ENCODE results near the gene UPB1. TPM values are rescaled to one million over a fixed set of nuclear protein-coding genes. Genes with fewer than 3 reads are reported as not detected.
A peak's percentile ranks its signal among the peaks of the same experiment; 100 is the strongest.

UPB1 gene
- total and polyA plus RNA-seq, 10 of the 15 experiments (the other 5 are each of a cell fraction or from before 2014, with no cell fraction given): 0.89 to 20.5 (median 3.1) TPM

DNA sequence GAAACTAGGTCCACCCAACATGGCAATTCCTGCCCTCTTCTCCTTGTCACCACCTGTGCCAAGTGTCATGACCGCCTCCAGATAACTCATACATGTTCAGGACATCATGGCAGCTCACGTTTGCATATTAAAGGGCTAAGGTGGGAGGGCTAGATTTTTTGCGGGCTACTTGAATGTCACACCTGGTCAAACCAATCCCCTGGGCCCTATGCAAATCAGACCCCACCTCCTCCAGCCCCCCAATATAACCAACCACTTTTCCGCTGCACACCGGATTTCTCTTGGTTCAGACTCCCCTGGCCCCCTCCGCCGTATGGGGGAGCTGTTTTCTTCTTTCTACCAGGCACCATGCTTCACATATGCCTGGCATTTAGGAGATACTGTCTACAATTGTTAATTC, 12.6 kb downstream of the UPB1 start (continued):
- TF ChIP-seq MEF2B (IDR thresholded peaks at IDR 0.05; ENCODE audit: partially characterized antibody, poor library complexity, severe bottlenecking): peak; percentile 81
- no peak for TF ChIP-seq GABPA (IDR thresholded peaks at IDR 0.05; ENCODE audit: low read depth)
- TF ChIP-seq GATAD2B (conservative IDR thresholded peaks at IDR 0.05; ENCODE audit: low read depth): no peak
- TF ChIP-seq POU2F2 (IDR thresholded peaks at IDR 0.05; ENCODE audit: borderline replicate concordance, low read depth, low read length): peak; percentile 98
- no peak for TF ChIP-seq HDGF (IDR thresholded peaks at IDR 0.05)
- TF ChIP-seq BMI1 (IDR thresholded peaks at IDR 0.05; ENCODE audit: borderline replicate concordance): no peak
- TF ChIP-seq ELK1 (IDR thresholded peaks at IDR 0.05; ENCODE audit: low read depth, low read length): no peak
- peak; percentile 15; the same call in 1 of the 2 replicates for TF ChIP-seq SMC3 (IDR thresholded peaks at IDR 0.05; ENCODE audit: borderline replicate concordance, low read length)
- no peak for TF ChIP-seq NR2C1 (IDR thresholded peaks at IDR 0.05)
- TF ChIP-seq BHLHE40 (IDR thresholded peaks at IDR 0.05; ENCODE audit: borderline replicate concordance in 1 of 2, low read depth in 2 of 2, low read length in 1 of 2): peak in 1 of 2 experiments; percentile 70; a peak in 1 of 4 replicates
- no peak for TF ChIP-seq ZBED1 (IDR thresholded peaks at IDR 0.05; ENCODE audit: borderline replicate concordance)
- TF ChIP-seq USF2 (IDR thresholded peaks at IDR 0.05; ENCODE audit: borderline replicate concordance, low read depth, low read length): no peak
- TF ChIP-seq, protein P1, sequence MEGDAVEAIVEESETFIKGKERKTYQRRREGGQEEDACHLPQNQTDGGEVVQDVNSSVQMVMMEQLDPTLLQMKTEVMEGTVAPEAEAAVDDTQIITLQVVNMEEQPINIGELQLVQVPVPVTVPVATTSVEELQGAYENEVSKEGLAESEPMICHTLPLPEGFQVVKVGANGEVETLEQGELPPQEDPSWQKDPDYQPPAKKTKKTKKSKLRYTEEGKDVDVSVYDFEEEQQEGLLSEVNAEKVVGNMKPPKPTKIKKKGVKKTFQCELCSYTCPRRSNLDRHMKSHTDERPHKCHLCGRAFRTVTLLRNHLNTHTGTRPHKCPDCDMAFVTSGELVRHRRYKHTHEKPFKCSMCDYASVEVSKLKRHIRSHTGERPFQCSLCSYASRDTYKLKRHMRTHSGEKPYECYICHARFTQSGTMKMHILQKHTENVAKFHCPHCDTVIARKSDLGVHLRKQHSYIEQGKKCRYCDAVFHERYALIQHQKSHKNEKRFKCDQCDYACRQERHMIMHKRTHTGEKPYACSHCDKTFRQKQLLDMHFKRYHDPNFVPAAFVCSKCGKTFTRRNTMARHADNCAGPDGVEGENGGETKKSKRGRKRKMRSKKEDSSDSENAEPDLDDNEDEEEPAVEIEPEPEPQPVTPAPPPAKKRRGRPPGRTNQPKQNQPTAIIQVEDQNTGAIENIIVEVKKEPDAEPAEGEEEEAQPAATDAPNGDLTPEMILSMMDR (IDR thresholded peaks at IDR 0.05 in 2 of 3, conservative IDR thresholded peaks at IDR 0.05 in 1 of 3; ENCODE audit: control insufficient read depth in 2 of 3, extremely low read depth in 1 of 3, insufficient read depth in 1 of 3, low read depth in 3 of 3, low read length in 3 of 3): peak; percentile 20 to 47 (median 24); a peak in 3 of 6 replicates
- no peak for TF ChIP-seq ATF7 (IDR thresholded peaks at IDR 0.05; ENCODE audit: low read depth)
- TF ChIP-seq, protein P2, sequence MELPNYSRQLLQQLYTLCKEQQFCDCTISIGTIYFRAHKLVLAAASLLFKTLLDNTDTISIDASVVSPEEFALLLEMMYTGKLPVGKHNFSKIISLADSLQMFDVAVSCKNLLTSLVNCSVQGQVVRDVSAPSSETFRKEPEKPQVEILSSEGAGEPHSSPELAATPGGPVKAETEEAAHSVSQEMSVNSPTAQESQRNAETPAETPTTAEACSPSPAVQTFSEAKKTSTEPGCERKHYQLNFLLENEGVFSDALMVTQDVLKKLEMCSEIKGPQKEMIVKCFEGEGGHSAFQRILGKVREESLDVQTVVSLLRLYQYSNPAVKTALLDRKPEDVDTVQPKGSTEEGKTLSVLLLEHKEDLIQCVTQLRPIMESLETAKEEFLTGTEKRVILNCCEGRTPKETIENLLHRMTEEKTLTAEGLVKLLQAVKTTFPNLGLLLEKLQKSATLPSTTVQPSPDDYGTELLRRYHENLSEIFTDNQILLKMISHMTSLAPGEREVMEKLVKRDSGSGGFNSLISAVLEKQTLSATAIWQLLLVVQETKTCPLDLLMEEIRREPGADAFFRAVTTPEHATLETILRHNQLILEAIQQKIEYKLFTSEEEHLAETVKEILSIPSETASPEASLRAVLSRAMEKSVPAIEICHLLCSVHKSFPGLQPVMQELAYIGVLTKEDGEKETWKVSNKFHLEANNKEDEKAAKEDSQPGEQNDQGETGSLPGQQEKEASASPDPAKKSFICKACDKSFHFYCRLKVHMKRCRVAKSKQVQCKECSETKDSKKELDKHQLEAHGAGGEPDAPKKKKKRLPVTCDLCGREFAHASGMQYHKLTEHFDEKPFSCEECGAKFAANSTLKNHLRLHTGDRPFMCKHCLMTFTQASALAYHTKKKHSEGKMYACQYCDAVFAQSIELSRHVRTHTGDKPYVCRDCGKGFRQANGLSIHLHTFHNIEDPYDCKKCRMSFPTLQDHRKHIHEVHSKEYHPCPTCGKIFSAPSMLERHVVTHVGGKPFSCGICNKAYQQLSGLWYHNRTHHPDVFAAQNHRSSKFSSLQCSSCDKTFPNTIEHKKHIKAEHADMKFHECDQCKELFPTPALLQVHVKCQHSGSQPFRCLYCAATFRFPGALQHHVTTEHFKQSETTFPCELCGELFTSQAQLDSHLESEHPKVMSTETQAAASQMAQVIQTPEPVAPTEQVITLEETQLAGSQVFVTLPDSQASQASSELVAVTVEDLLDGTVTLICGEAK (IDR thresholded peaks at IDR 0.05; ENCODE audit: borderline replicate concordance): no peak
- TF ChIP-seq SUPT20H (IDR thresholded peaks at IDR 0.05; ENCODE audit: borderline replicate concordance, control insufficient read depth, low read depth, low read length): no peak

All from GM12878 (cell line).